Osteoblast (primary cell): ENCODE data around the gene MRAP2. TPM values are rescaled to one million over a fixed set of nuclear protein-coding genes. Genes with fewer than 3 reads are reported as not detected.

Experiments used
- DNase-seq: peaks from one replicate; pipeline ENCODE4 v3.0.0; 2011; ENCODE audit warnings: low spot score, mixed read lengths; ENCODE audit not compliant: insufficient read length; ENCODE audit errors: missing footprints
- H2AFZ ChIP-seq: 2 replicates; pipeline ENCODE4 v1.6.0; 2011; ENCODE audit warnings: mild to moderate bottlenecking, low read length
- H3K27ac ChIP-seq: 2 replicates; pipeline ENCODE4 v1.5.1; 2011; ENCODE audit warnings: mild to moderate bottlenecking, low read depth, low read length, moderate library complexity
- H3K27me3 ChIP-seq: 2 replicates; pipeline ENCODE4 v1.6.0; 2012; ENCODE audit warnings: mild to moderate bottlenecking, control low read depth, inconsistent platforms, low read length, moderate library complexity; ENCODE audit not compliant: insufficient read depth
- H3K36me3 ChIP-seq: 2 replicates; pipeline ENCODE4 v1.5.1; 2011; ENCODE audit warnings: mild to moderate bottlenecking, low read length, control low read depth, moderate library complexity; ENCODE audit not compliant: insufficient read depth
- H3K4me1 ChIP-seq: 2 replicates; pipeline ENCODE4 v1.5.1; 2011; ENCODE audit warnings: mild to moderate bottlenecking, low read length, control low read depth, moderate library complexity; ENCODE audit not compliant: insufficient read depth
- H3K4me2 ChIP-seq: 2 replicates; pipeline ENCODE4 v1.6.0; 2011; ENCODE audit warnings: mild to moderate bottlenecking, low read length; ENCODE audit not compliant: insufficient read depth
- H3K4me3 ChIP-seq: fragments of 200-600 bp; sonication (generic); 3 replicates; pipeline ENCODE4 v1.5.1; 2012; ENCODE audit warnings: mild to moderate bottlenecking, low read length, inconsistent platforms; ENCODE audit not compliant: insufficient read depth
- H3K79me2 ChIP-seq: 2 replicates; pipeline ENCODE4 v1.6.0; 2012; ENCODE audit warnings: mild to moderate bottlenecking, low read length, control low read depth, inconsistent platforms; ENCODE audit not compliant: insufficient read depth
- H3K9me3 ChIP-seq: 2 replicates; pipeline ENCODE4 v1.5.1; 2011; ENCODE audit warnings: low read depth, low read length, control low read depth
- H4K20me1 ChIP-seq: 2 replicates; pipeline ENCODE4 v1.6.0; 2012; ENCODE audit warnings: mild to moderate bottlenecking, low read length, control low read depth; ENCODE audit not compliant: insufficient read depth
- CTCF ChIP-seq: IDR thresholded peaks from 2 replicates; pipeline ENCODE4 v1.5.1; 2011; ENCODE audit warnings: mild to moderate bottlenecking, low read depth, low read length, moderate library complexity; ENCODE audit errors: extremely low read depth
- total RNA-seq: library from RNA; depleted of rRNA; stranded (reverse); fragments of >200 nt; gene quantifications from 2 replicates; pipeline ENCODE4 v1.2.3, GENCODE V29; 2012

Gene MRAP2
- total RNA-seq, 1 donor, result 5.1 TPM

- no peak for DNase-seq
- Histone ChIP-seq H4K20me1 (no peaks in the 10 kb centered on the region), H3K36me3 (no peaks in the 10 kb centered on the region), H3K27ac (no peak overlapping the region), H3K79me2 (no peaks in the 10 kb centered on the region), H3K4me3 (no peak overlapping the region), H3K9me3 (no peaks in the 10 kb centered on the region), H3K27me3 (no peaks in the 10 kb centered on the region), H3K4me1 (no peaks in the 10 kb centered on the region), H3K4me2 (no peak overlapping the region), H2AFZ (no peak overlapping the region)
- no peak for TF ChIP-seq CTCF
These were observed 103.4 kb downstream of the MRAP2 start for GRCh38 chr6:84137051-84137375.

- H3K27me3 ChIP-seq, result no peaks in the 10 kb centered on the region
- DNase-seq, result no peak
These were observed 104.5 kb downstream of the MRAP2 start for GRCh38 chr6:84137989-84138575.

GRCh38 chr6:84139311-84139710 lies 105.7 kb downstream of the MRAP2 start:
- Histone ChIP-seq H3K4me3 (no peak overlapping the region), H3K79me2 (no peaks in the 10 kb centered on the region), H3K4me1 (no peaks in the 10 kb centered on the region), H3K27ac (no peak overlapping the region), H3K4me2 (no peak overlapping the region), H2AFZ (no peak overlapping the region), H3K9me3 (no peaks in the 10 kb centered on the region), H4K20me1 (no peaks in the 10 kb centered on the region), H3K27me3 (no peaks in the 10 kb centered on the region), H3K36me3 (no peaks in the 10 kb centered on the region)
- DNase-seq, result no peak
- no peak for TF ChIP-seq CTCF

More at GRCh38 chr6:84137989-84138575, 104.5 kb downstream of the MRAP2 start:
- no peak for TF ChIP-seq CTCF
- no peaks in the 10 kb centered on the region for H4K20me1 ChIP-seq
- no peak overlapping the region for H3K27ac ChIP-seq
- H3K9me3 ChIP-seq, result no peaks in the 10 kb centered on the region
- H3K79me2 ChIP-seq, result no peaks in the 10 kb centered on the region
- no peak overlapping the region for H3K4me2 ChIP-seq
- H3K4me1 ChIP-seq, result no peaks in the 10 kb centered on the region
- no peak overlapping the region for H3K4me3 ChIP-seq
- H2AFZ ChIP-seq, result no peak overlapping the region
- H3K36me3 ChIP-seq, result no peaks in the 10 kb centered on the region

Other genes with a start within 250 kb of the MRAP2 start
- under 0.01 TPM in 1 of 2 replicates, not detected in the other for gene RIPPLY2, start 180.4 kb upstream of the MRAP2 start, total RNA-seq
- 6.9 and 8.5 TPM in 2 replicates for gene CYB5R4, start 174.1 kb upstream of the MRAP2 start, total RNA-seq
- gene CEP162, start 193.9 kb downstream of the MRAP2 start, total RNA-seq, result 17.0 and 17.4 TPM in 2 replicates